ENCODE data around the gene RAB40B. TPM values are rescaled to one million over a fixed set of nuclear protein-coding genes. Genes with fewer than 3 reads are reported as not detected.

The RAB40B gene
- total RNA-seq, 2 donors from 2014 or later, result 12.8 to 16.7 TPM

- no peak for DNase-seq
- no peak for ATAC-seq
- intact Hi-C loops (cut with DNase I), result no loop called here
These were observed 89.7 kb downstream of the RAB40B start for GRCh38 chr17:82608816-82609215.

- intact Hi-C loops (cut with DNase I), result no loop called here
- DNase-seq, result no peak
- no peak for ATAC-seq
These were observed 92.4 kb downstream of the RAB40B start for GRCh38 chr17:82605939-82606600.

Small RNAs within 50 kb of the gene (microRNA-seq; reads per million reads assigned to microRNA genes)
- 0.60 to 1.4 reads per million in 2 donors for gene MIR4525

Other genes with a start within 250 kb of the RAB40B start
- 10 to 100 TPM; 42.1 to 43.6 TPM for gene CYBC1, start 247.9 kb downstream of the RAB40B start, total RNA-seq
- 10 to 100 TPM; 63.7 to 65.9 TPM for gene NARF, start 240.0 kb downstream of the RAB40B start, total RNA-seq
- gene FOXK2, start 179.0 kb downstream of the RAB40B start, total RNA-seq, result 10 to 100 TPM; 35.9 to 53.9 TPM
- gene WDR45B, start 50.3 kb downstream of the RAB40B start, total RNA-seq, result 10 to 100 TPM; 40.1 to 47.3 TPM
- 10 to 100 TPM; 12.1 to 14.5 TPM for gene FN3KRP, start 18.0 kb upstream of the RAB40B start, total RNA-seq
- 10 to 100 TPM; 49.9 to 62.9 TPM for gene FN3K, start 36.9 kb upstream of the RAB40B start, total RNA-seq
- 10 to 100 TPM; 37.0 to 59.8 TPM for gene TBCD, start 53.4 kb upstream of the RAB40B start, total RNA-seq
- gene ZNF750, start 141.3 kb upstream of the RAB40B start, total RNA-seq, result not detected

Measured in left cardiac atrium (tissue), 4 donors.